Placental epithelial cell (primary cell): ENCODE data around the gene ARID5A. TPM values are rescaled to one million over a fixed set of nuclear protein-coding genes. Genes with fewer than 3 reads are reported as not detected.

Source experiments
- total RNA-seq: library from RNA; depleted of rRNA; stranded (reverse); fragments of >200 nt; gene quantifications from 2 replicates; pipeline ENCODE4 v1.2.3, GENCODE V29; 2012

The ARID5A gene, protein sequence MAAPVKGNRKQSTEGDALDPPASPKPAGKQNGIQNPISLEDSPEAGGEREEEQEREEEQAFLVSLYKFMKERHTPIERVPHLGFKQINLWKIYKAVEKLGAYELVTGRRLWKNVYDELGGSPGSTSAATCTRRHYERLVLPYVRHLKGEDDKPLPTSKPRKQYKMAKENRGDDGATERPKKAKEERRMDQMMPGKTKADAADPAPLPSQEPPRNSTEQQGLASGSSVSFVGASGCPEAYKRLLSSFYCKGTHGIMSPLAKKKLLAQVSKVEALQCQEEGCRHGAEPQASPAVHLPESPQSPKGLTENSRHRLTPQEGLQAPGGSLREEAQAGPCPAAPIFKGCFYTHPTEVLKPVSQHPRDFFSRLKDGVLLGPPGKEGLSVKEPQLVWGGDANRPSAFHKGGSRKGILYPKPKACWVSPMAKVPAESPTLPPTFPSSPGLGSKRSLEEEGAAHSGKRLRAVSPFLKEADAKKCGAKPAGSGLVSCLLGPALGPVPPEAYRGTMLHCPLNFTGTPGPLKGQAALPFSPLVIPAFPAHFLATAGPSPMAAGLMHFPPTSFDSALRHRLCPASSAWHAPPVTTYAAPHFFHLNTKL
- 1.2 and 1.6 TPM in 2 replicates for total RNA-seq

DNA sequence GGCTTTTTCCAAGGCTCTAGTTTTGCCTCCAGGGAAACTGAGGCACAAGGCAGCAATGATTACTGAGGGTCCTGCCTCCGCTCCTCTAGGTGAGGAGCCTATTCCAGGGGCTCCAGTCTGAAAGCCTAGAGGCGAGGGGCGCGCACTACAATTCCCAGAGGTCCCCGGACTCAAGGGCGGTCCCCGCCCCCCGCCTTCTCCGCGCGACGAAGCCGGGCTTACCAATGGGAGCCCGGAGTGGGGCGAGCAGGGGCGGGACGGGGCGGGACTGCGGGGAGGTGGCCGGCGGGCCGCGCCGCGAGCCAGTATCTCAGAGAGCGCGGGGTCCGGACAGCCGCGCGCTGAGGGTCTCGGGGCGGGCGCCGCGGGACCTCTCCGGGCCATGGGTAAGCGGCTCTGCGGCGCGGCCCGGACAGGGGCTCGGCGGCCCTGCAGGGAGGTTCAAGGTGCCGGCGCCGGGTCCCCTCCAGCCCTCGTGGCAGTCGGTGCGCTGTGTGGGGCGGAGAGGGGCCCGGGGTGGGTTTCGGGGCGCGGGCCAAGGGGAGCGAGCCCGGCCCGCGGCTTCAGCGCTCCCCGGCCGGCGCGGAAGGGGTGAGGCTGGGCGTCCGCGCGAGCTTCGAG, at the start of gene ARID5A:
Gene ARID5A (plus strand): TSS at position 308 of the 621 bp plus-strand sequence. CDS start 75 bp downstream, at position 383.

DNA sequence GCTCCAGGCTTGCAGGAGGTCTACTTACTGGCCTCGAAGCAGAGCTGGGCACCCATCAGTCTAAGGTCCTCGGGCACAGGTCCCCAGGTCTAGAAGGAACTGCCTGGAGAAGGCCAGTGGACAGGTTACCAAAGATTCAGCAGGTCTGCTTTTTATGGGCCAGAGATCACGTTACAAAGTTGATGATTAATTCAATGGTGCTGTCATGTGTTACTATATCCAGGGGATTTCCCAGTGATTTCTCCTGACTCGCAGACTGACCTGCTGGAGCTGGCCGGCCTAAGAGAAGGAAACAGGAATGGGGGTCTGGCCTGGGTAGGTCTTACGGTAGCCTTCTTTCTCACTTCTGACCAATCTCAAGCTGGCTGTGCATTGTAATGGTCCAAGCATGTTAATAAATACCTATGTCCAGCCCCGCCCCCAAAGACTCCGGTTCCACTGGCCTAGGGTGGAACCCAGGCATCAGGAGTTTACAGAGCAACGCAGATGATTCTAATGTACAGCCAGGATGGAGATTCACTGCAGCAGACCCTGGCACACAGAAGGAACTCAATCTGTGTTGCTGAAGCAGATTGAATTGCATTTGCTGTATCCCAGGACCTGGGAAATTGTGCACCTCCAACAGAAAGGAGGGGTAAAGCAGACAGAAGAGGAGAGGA, 31.2 kb upstream of the ARID5A start, which contains the start of gene NEURL3:
Gene NEURL3 (minus strand): TSS at position 127 of the 659 bp plus-strand sequence. CDS start 71 bp downstream, at position 56.

Other genes with a start within 250 kb of the ARID5A start
- gene SNRNP200, start 231.2 kb upstream of the ARID5A start, total RNA-seq = 51.0 and 67.0 TPM in 2 replicates
- gene ITPRIPL1, start 211.4 kb upstream of the ARID5A start, total RNA-seq = 3.0 and 4.3 TPM in 2 replicates
- 2.0 and 5.7 TPM in 2 replicates for gene NCAPH, start 201.0 kb upstream of the ARID5A start, total RNA-seq
- not detected in 2 replicates for gene NEURL3, start 31.4 kb upstream of the ARID5A start, total RNA-seq
- gene KANSL3, start 101.6 kb downstream of the ARID5A start, total RNA-seq = 34.6 and 40.4 TPM in 2 replicates
- under 0.01 and 0.11 TPM in 2 replicates for gene FER1L5, start 106.0 kb downstream of the ARID5A start, total RNA-seq
- 13.7 and 21.0 TPM in 2 replicates for gene LMAN2L, start 203.3 kb downstream of the ARID5A start, total RNA-seq
- 7.0 and 9.0 TPM in 2 replicates for gene CNNM4, start 224.2 kb downstream of the ARID5A start, total RNA-seq